OCI-LY3 (cell line): ENCODE data around the gene SULT1A1.

Experiments used
- CTCF ChIP-seq: fragments of 200-600, 300-600 bp; sonication (generic); IDR thresholded peaks from 2 replicates; pipeline ENCODE4 v1.5.1; 2014; ENCODE audit warnings: antibody characterized with exemption, low read length, low read depth
- EZH2phosphoT487 ChIP-seq: fragments of 200-600 bp; shearing (Covaris generic); IDR thresholded peaks from 2 replicates; pipeline ENCODE4 v1.6.1; 2018; ENCODE audit warnings: antibody characterized with exemption, mixed run types, low read depth

- TF ChIP-seq CTCF, result no peak
- TF ChIP-seq EZH2phosphoT487, result no peak
Measured at GRCh38 chr16:28604186-28604565, 5.7 kb downstream of the SULT1A1 start.
